Measurements from ENCODE around the gene GCGR. TPM values are rescaled to one million over a fixed set of nuclear protein-coding genes. Genes with fewer than 3 reads are reported as not detected.
A peak's percentile ranks its signal among the peaks of the same experiment; 100 is the strongest.

The GCGR gene
- total and polyA plus RNA-seq, 3 donors from 2014 or later: 0.88 to 1.5 (median 1.3) TPM

DNA sequence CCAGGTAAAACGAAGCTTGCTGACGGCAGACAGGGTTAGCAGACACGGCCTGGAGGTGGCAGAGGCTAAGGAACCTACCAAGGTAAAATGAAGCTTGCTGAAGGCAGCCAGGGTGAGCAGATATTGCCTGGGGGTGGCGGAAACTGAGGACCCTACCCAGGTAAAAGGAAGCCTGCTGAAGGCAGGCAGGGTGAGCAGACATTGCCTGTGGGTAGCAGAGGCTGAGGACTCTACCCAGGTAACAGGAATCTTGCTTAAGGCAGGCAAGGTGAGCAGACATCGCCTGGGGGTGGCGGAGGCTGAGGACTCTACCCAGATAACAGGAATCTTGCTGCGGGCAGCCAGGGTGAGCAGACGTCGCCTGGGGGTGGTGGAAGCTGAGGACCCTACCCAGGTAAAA lies 2.6 kb upstream of the GCGR start:
- H3K4me3 ChIP-seq: no peak overlapping the region

DNA sequence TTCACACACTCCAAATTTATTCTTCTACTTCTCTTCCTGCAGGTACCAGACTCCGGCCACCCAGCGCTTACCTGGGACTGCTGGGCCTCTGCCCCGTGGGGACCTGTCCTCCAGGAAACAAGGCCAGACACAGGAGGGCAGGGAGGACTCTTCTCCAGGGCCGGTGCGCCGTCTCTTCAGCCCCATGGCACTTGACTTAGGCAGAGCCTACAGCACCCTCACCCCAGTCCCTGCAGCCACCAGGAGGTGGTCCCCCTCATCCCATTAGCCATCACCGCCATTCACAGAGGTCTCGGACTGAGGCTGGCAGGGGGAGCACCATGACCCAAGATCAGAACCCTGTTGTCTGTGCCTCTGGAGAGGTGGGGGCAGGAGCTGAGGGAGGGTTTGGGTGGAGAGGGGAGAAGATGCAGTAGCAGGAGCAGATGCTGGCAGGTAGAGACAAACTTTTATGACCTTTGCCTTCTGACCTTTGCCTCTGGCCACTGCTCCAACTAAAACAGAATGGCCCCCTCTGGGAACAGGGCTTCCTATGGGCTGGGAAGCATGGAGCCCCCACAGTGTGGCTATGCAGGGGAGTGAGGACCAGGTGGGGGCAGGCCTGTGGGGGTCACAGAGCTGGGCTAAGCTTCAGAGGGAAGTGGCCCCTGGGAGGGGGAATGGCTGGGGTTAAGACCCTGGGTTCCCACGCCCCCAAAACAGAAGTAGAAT lies 1.7 kb upstream of the GCGR start:
- TF ChIP-seq CTCF (IDR thresholded peaks at IDR 0.05) (no peak), POLR2A (IDR thresholded peaks at IDR 0.05) (no peak)
- intact Hi-C loops (cut with DNase I; ENCODE audit: low total_unique reads): no loop called here
- DNase-seq: no peak

More for the DNA sequence above, 2.6 kb upstream of the GCGR start:
- WGBS, 2 donors: 88 to 91% methylated on average over 9 of the region's 9 CpGs
- Histone ChIP-seq H3K4me1 (no peaks in the 10 kb centered on the region), H3K9me3 (no peaks in the 10 kb centered on the region), H3K36me3 (ENCODE audit: low read depth, missing control alignments) (no peaks in the 10 kb centered on the region), H3K27ac (no peak overlapping the region), H3K27me3 (no peaks in the 10 kb centered on the region)
- TF ChIP-seq CTCF (IDR thresholded peaks at IDR 0.05) (no peak), POLR2A (IDR thresholded peaks at IDR 0.05) (no peak)
- intact Hi-C loops (cut with DNase I; ENCODE audit: low total_unique reads): no loop called here
- DNase-seq: no peak

DNA sequence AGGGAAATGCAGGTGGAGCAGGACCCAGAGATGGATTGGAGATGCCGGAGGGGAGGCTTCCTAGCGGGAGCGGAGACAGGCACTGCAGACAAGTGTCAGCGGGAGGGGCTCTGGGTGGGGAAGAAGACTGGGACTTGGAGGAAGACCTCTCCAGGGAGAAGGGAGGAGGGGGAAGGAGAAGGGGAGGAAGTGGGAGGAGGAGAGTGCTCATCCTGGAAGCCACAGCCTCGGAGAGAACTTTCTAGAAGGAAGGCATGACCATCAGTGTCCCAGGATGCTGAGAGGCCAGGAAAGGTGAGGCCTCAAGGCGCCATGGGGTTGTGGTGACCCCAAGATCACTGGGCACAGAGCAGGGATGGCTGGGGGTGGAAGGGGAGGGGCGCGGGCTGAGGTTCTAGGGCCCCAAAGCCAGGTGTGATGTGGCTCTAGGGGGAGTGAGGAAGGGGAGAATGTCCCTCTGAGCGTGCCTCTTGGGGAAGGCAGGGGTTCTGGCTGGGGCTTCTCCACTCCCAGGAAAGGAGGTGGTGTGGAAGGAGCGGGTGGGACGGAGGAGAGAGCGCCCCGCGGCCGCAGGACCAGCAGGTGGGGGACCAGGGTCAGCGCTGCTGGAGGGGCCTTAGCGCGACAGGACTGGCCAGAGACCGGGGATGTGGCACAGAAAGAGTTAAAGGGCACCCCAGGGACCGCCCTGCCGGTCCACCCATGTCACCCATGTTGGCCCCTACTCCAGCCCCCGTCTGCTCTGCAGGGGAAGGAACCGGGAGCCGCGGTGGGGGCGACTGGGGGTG lies 900 bp upstream of the GCGR start:
- DNase-seq: no peak
- no peaks in the 10 kb centered on the region for H3K9me3 ChIP-seq
- H3K27ac ChIP-seq: no peak overlapping the region
- intact Hi-C loops (cut with DNase I; ENCODE audit: low total_unique reads): no loop called here
- no peak for TF ChIP-seq POLR2A (IDR thresholded peaks at IDR 0.05)
- no peak for TF ChIP-seq CTCF (IDR thresholded peaks at IDR 0.05)
- WGBS, 2 donors: 24 to 27% methylated on average over 16 to 26 of the region's 26 CpGs
- H3K4me3 ChIP-seq: peak overlapping the region in 1 of 2 donors; percentile 17
- no peaks in the 10 kb centered on the region for H3K4me1 ChIP-seq
- H3K27me3 ChIP-seq: no peaks in the 10 kb centered on the region
- no peaks in the 10 kb centered on the region for H3K36me3 ChIP-seq (ENCODE audit: low read depth, missing control alignments)

More for the DNA sequence above, 1.7 kb upstream of the GCGR start:
- Histone ChIP-seq H3K27me3 (no peaks in the 10 kb centered on the region), H3K4me1 (no peaks in the 10 kb centered on the region), H3K27ac (no peak overlapping the region), H3K4me3 (no peak overlapping the region), H3K9me3 (no peaks in the 10 kb centered on the region), H3K36me3 (ENCODE audit: low read depth, missing control alignments) (no peaks in the 10 kb centered on the region)
- 80 to 86% methylated on average over 9 of the region's 9 CpGs for WGBS, 2 donors

DNA sequence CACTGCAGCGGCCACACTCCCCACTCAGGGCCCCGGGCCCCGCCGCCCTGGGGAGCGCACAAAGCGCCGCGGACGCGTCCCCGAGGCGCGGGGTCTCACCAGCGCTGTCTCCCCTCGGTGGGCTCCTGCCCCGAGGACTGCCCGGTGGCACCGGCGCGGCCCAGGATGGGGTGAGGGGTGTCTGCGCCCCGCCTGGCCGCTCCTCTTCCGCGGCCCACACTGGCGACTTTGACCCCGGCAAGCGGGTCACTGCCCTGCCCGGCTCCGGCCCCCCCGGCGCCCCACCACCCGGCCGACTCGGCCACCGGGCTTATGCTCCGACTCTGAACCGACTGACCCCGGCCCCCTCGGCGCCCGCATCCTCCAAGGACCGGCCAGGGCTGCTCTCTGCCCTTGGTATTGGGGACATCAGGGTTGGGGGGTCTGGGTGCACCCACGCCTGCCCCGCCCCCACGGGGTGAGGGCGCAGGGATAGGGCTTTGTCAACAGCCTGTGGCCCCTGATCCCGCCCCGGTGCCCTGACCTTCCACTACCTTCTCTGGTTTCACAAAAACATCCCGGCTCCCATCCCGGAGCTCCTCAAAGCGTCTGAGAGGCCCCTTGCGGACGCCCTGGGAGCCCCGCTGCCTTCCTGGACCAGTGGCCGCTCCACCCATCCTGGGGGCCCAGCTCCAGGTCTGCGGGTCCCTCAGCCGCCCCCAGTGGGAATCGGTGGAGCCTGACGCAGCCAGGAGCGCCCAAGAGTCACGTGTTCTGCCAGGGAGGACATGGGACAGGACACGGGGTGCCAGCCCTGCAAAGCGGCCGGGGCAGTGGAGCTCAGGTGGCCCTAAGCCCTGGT lies 829 bp downstream of the GCGR start:
- Histone ChIP-seq H3K27me3 (no peaks in the 10 kb centered on the region), H3K4me3 (no peak overlapping the region), H3K36me3 (ENCODE audit: low read depth, missing control alignments) (no peaks in the 10 kb centered on the region), H3K9me3 (no peaks in the 10 kb centered on the region), H3K27ac (no peak overlapping the region), H3K4me1 (no peaks in the 10 kb centered on the region)
- DNase-seq: no peak
- TF ChIP-seq CTCF (IDR thresholded peaks at IDR 0.05) (no peak), POLR2A (IDR thresholded peaks at IDR 0.05) (no peak)
- intact Hi-C loops (cut with DNase I; ENCODE audit: low total_unique reads): no loop called here
- 4% methylated on average over 51 of the region's 65 CpGs; no CpG with 5 or more reads in 1 of the 2 donors for WGBS, 2 donors

Measured in testis (tissue), 3 donors.